ENCODE results near the gene FAIM2.
"Not testable (repeated sequence)": the region's sequence is repeated elsewhere in the genome, so short reads cannot be mapped to it uniquely, and the experiment has no call there.

Gene FAIM2

DNA sequence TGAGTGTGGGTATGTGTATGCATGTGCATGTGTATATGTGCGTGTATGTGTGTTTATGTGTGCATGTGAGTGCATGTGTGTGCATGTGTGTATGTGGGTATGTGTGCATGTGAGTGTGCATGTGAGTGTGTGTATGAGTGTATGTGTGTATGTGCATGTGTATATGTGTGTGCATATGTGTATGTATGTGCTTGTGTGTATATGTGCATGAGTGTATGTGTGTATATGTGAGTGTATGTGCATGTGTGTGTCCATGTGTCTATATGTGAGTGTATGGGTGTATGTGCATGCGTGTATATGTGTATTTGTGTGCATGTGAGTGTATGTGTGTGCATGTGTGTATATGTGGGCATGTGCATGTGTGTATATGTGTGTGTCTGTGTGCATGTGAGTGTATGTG, 25.7 kb downstream of the FAIM2 start:
- DNase-seq (ENCODE audit: low read depth): no peak

DNA sequence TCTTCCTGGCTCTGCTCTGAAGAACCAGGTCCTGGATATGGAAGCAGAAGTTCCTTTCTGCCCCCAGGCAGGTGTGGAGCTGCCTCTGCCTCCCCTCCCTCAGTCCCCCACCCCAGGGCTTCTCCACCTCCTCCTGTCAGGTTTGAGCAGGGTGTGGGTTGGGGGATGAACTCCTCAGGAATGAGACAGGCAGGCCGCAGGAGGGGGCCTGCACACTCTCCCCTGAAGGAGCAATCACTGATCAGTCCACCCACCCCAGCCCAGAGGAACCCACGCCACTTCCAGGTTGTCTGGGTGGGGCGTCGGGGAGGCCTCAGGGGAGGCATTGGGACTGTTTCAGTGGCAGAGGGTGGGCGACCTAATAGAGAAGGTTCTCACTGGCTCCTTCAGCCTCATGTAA, 26.6 kb downstream of the FAIM2 start:
- DNase-seq (ENCODE audit: low read depth): no peak

DNA sequence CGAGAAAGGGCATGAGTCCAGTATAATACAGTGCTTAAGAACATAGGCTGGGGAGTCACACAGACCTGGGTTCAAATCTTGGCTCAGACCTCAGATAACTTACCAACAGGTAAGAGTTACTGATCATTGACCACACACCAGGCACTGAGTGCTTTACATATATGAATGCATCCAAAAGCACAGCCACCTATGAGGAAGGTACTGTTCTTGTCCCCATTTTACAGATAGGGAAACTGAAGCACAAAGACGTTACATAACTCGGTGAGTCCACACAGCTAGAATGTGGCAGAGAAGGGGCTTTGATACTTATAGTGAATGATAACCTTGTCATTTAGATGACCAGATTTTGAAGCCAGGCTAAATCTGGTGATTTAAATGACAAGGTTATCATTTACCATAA, 27.6 kb downstream of the FAIM2 start:
- DNase-seq (ENCODE audit: low read depth): no peak

DNA sequence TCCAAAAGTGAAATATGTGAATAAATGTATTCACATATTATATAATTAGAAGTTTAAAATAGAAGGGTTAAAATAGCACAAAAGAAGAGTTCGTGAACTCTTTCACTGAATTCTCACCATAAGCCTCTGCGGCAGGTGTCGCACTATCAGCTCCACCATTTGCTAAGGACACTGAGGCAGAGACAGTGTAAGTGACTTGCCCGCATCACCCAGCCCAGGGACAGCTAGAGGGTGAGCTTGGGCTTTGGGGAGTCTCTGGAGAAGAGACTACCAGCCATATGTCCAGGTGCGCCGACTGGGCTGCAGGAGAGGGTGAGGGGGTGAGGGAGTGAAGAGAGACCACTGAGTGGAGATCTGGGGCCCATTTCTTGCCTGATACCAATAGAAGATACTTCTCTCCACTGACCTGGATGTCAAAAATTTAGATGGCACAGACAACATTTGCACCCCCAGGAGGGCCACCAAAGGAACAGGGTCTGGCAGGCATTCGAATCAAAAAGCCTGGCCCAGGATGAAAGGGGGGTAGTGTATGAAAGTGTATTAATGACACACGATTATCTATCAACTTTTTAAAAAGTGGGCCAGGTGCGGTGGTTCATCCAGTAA, 28.5 kb downstream of the FAIM2 start:
- no peak for DNase-seq (ENCODE audit: low read depth)

DNA sequence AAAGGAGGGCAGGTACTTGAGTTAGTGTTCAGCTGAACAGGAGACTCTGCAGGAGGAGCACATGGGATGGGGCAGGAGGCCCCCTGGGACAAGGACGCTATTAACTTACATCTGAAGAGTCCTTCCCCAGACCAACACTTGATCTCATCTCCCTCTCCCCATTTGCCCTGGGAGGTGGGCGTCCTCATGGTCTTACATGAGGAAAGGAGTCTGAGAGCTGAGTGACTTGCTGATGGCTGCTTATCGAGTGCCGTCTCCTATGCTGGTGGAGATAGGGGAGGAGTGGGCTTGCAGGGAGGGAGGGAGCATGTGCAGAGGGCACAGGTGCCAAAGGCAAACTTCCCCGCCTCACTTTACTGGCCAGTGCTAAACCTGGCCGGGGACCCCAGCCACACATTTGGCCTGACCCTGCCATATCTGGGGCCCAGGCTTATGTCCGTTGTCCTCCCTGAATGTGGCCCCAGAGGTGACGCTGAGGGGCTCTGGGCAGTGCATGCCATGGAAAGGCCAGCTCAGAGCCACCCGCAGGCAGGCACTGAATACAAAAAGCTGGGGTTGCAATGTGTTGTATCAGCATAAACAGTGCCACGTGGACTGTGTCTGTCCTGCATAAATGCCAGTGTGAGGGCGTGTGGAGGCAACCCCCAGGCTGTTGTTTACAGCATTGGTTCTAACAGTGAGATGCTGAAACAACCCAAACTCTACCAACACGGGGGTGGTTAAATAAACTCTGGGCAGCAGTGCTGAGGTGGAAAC, 29.4 kb downstream of the FAIM2 start:
- no peak for DNase-seq (ENCODE audit: low read depth)

DNA sequence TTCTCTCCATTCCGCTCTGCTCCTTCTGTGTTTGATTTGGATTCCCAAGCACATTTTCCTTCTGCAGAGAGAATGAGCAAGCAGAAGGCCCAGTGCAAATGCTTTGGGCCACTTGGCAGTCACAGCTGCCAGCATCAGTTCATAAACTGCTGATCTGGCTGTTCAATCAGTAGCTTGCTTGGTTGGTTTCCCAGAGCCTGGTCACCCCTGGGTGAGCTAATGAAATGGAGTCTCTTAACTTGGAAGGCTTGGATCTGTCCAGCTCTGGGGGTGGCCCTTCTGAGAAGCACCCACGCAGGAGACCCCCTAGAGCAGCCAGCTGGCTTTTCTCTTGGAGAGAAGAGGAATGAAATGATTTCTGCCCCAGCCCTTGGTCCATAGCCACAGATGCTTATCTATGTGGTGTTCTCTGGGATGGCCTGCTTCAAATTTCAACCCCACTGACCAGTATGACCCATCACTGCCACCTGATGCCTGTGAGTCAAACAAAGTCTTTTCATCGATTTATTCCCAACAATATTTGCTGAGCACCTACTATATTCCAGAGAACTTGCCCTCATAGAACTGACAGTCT, 30.3 kb downstream of the FAIM2 start:
- no peak for DNase-seq (ENCODE audit: low read depth)

DNA sequence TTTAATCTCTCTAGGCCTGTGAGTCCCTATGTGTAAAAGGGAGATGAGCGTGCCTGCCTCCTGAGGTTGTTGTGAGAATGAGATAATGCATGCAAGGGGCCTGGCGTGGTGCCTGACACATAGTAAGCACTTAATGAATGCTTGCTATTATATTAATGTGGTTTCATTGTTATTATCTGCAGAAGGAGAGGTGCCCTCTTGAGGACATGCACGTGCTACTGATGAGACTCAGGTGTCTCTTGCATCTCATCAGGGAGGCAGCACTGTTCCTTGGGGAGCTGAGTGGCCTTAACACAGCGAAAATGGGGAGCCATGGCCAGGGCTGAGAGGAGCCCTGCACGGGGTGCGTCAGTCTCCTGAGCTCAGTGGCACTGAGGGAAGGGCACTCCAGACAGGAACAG, 30.9 kb downstream of the FAIM2 start:
- DNase-seq (ENCODE audit: low read depth): no peak

DNA sequence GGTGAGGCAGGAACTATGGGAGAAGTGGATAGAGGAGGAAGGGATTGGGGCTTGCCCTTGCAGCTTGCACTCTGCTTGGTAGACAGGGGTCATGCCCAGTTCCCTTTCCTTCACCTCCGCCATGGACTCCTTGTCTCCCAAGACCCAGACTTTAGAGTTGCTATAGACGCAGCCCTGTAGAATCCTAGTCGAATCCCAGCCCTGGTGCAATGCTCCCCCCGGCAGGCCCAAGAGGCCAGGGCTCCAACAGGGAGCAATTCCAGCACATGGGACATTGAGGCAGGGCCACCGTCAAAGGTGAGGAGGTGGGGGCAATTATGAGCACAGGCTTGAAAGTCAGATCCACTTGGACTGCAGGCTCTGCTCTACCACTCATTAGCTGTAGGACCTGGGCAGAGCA, 31.3 kb downstream of the FAIM2 start:
- DNase-seq (ENCODE audit: low read depth): no peak

DNA sequence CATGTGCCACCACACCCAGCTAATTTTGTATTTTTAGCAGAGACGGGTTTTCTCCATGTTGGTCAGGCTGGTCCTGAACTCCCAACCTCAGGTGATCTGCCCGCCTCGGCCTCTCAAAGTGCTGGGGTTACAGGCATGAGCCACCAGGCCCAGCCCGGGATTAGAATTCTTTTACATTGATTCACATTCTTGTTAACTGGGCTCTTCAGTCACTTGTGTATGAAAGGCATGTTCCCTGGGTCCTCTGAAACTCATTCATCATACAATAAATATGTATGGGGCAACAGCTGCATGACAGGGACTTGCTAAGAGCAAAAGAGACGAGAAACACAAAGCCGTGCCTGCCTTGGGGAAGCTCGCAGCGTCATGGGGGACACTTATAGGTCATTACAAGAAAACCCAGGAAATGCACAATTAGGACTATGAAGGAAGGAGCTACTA, 31.9 kb downstream of the FAIM2 start:
- DNase-seq (ENCODE audit: low read depth): not testable (repeated sequence)

DNA sequence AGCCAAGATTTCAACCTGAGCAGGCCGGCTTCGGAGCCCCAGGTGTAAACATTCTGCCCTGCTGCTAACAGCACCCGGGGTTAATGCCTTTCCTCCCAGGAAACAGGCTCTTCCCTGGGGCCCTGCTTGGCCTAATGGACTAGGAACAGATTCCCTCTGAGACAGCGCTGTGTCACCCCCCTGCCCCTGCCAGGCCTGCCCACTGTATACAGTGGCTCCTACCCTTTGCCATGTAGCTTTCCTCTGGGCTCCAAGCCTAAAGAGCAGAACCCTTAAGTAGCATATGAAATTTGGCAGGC, 32.5 kb downstream of the FAIM2 start:
- DNase-seq (ENCODE audit: low read depth): no peak

DNA sequence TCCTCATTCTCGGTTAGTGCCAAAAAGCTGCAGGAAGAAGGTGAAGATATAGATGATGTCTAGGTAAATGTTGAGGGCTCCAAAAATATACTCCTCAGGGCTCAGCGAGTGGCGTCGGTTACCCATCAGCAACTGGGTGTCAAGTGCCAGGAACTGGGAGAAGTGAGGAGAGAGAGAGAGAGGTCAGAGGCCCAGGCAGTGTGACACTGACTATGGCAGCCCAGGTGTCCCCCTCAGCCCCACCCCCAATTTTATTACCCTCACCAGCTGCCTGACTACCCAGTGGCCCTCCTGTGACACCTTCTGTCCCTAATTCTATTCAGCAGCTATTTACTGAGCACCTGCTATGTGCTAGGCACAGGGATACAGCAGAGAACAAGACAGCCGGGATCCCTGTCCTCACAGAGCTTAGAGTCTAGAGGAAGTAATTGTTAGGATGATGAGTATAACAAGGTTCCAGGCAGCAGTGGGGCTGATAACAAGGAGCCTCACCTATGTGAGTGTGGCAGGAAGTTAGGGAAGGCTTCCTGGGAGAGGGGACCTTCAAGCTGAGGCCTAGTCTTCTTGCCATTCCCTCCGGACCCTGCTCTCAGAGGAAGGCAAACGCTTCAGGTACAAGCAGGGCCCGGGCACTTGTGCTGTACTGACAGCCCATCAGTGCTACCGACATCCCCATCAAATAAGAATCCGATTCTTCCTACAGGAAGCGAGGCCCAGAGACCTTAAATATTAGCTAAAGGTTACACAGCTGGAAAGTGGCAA, 33.0 kb downstream of the FAIM2 start:
- DNase-seq (ENCODE audit: low read depth): no peak

DNA sequence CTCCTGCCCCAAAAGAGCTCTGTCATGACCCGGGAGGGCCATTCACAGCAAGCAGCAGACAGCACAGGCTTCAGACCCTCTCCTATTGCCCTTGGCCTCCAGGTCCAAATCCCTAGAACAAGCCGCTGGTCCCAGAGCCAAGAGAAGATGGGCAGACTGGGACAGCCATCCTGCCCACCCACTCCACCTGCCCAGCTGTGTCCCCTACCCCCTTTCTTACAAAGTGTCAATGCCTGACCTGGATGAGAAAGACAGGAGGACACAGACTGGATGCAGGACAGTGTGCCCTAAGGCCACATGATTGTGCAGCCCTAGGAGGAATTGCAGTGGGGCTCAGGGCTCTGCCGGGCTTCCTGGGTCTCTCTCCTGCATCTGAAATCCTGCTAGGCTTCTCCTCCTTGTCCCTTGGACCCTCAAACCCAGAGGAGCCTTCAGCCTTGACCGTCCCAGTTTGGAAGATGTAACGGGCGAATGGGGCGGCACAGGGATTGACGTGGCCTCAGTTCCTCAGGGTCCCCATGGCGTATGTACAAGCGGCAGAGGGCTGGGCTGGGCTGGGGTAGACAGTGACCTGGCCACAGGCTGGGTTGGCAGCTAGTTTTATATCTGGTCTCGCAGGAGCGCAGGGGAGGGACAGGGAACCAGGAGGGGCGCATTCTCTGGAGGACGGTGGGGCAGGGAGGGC, 33.7 kb downstream of the FAIM2 start:
- no peak for DNase-seq (ENCODE audit: low read depth)

DNA sequence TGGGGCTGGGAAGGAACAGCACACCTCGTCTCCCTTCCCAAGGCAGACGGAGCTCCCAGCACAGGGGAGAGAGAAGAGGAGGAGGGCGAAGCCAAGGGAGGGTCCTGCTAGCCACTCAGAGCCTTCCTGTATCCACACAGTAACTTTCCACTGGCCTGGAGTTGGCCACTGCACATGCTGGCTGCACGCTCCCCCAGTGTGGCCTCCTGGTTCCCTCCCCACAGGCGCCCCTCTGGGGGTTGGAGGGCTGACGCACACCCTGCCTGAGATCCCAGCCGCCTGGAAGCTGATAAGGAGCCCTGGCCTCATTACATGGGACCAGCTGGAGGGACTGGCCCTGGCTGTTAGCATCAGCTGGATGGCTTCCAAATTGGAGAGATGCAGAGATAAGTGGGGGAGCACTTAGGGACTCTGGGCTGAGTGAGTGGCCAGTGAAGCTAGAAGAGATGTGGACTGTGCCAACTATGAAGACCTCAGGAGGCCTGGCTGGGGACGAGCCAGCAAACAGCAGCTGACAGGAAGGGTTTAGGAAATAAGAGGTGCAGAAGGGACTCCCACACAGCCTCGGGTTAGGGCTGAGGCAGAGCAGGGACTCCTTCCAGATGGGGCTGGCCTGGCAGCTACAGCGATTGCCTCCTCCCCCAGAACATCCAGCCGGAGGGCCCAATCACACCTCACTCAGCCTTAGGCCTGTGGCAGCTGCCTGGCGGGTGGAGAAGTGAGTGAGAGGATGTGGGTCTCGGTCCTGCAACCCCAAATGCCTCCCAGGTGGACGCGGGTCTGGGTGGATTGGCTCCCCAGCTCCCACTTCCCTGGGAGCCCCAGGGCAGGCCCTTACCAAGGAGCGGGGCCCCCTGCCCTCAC, 34.5 kb downstream of the FAIM2 start:
- no peak for DNase-seq (ENCODE audit: low read depth)

DNA sequence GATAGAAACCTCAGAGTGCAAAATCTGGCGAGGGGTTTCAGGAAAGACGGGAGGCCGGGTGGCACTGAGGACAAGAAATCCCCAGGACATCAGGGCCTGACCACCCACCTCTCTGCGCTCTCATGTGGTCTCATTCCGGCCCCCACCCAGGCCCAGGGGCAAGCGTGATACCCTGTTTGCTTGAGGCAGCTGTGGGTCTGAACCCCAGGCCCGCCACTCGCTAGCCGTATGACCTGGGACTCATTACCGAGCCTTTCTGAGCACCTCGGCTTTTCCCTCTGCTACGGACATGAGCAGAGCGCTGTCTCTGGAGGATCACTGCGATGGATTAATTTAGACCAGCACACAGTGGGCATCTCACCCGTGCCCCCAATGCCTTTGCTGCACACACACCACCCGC, 35.3 kb downstream of the FAIM2 start:
- no peak for DNase-seq (ENCODE audit: low read depth)

DNA sequence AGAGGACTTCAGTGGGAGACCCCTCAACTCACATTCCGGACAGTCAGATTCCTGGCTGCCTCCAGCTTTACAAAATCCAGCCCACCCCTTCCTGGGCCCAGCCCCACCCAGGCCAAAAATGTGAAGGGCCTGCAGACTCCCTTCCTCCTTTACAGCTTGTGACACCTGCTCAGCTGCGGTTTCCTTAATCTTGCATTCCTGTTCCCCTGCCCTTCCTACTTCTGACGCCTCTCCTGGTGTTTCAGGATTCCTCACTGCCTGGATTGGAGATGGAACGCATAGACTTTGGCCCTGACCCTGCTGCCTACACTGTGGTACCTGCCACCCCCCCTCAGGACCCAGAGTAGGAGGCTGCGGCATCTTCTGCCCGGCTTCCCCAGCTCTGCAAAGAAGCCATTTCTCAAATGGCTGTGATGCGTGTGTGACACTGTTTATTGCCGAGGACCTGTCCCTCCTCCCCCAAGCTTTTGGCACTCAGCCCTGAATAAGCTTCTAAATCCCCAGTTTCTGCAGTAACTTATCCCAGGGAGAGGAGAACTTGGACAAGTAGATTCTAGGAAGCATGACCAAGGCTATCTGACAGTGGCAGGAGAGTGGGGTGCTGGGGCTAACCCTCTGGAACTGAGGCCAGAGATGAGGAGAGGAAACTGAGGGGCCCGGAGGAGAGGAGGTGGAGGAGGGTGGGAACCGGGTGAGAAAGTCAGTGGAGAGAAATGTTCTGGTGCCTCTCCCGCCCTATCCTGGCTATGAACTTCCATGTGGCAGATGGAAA, 35.9 kb downstream of the FAIM2 start:
- no peak for DNase-seq (ENCODE audit: low read depth)

DNA sequence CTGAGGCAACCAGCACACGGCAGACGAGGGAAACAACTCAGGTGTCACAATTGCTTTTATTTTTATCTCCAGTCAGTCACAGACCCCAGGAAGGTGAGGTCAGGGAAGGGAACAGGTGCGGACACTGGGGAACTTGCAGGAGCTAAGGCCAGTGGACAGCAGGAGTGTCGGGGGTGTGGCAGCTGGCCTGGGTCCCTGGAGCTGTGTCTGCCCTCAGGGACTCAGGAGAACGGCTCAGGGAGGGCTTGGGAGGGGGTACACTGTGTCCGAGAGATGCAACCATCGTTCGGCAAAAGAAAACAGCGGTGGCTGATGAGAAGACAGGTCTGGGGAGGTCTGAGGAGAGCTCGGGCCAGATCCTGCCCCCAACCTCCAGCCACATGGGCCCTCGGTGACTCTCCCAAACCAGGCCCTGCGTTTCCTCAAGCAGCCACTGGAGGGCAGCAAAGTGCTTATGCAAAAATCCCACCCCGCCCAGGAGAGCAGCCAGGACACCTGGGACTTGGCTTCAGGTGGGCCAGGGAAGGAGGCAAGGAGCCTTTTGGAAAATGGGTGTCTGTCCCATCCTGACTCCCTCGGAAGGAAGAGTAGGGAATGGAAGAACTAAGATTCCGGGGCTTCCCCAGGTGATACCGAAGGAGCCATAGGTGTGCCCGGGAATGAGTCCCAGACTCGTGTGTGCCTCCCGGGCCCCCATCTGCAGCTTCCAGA, 36.7 kb downstream of the FAIM2 start:
- DNase-seq (ENCODE audit: low read depth): peak; percentile 62

DNA sequence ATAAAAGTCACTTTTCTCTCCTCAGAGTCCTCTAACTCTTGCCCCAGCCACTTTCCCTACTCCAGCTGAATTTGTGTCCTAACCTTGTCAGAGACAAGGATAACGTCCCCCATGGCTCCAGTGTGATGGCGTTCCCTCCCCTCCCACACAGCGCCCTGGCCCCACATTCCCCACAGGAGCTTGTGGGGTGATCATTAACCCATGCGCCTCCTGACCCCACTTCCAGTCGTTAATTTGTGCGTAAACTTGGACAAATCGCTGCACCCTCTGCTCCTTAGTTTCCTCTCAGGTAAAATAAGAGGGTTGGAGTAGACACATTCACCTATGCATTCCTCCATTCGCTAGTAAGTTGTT, 37.9 kb downstream of the FAIM2 start:
- DNase-seq (ENCODE audit: low read depth): no peak

DNA sequence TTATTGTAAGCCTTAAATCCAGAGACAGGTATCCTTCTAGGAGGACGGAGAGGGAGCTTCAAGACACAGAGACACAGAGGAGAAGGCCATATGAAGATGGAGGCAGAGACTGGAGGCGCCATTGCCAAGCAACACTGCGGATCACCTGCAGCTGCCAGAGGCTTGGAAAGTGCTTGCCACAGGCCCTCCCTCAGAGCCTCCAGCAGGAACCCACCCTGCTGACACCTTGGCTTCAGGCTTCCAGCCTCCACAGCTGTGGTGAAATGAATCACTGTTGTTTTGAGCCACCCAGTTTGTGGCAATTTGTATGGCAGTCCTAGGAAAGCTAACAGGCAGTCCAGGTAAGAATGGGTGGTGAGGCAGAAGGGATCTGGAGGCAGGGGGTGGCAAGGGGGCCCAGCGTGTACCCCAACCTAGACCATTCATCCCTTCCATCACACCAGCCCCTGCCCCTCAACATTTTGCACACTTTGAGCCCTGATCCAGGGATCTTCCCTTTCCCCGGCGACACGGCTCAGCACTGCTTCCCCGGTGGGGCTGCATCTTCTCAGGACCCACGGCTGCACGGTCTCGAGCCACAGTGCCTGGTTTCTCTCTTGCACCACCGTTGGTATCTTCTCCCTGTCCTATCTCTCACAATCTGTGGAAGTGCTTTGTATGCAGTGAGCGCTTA, 38.5 kb downstream of the FAIM2 start:
- no peak for DNase-seq (ENCODE audit: low read depth)

DNA sequence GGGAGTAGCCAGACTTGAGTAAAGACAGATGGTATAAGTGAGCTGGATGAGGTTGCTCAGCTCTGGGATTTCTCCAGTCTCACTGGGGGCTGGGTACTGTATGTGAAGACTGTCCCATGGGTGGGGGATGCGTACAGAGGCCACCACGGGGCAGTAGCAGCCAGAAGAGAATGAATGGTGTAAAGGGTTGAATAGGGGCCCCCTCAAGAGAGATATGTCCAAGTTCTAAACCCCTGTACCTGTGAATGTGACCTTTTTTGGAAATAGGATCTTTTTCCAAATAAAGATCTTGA, 39.0 kb downstream of the FAIM2 start:
- DNase-seq (ENCODE audit: low read depth): no peak

Data from stimulated activated CD8-positive, alpha-beta memory T cell treated with anti-CD3 and anti-CD28 coated beads, Interleukin-12 subunit alpha, Interleukin-12 subunit beta, amount 100 ng/mL, for 1 hour (primary cell).